Heart right ventricle (tissue), 16 donors: ENCODE results near the gene NXT1. TPM values are rescaled to one million over a fixed set of nuclear protein-coding genes. Genes with fewer than 3 reads are reported as not detected.
A peak's percentile ranks its signal among the peaks of the same experiment; 100 is the strongest.

Source experiments
- ATAC-seq, 8 donors: fragments of 200-7000 bp; cut with Tn5 transposase; one replicate each; pipeline ENCODE4 v1.9.1; 2020; ENCODE audit warnings: mild to moderate bottlenecking in 8 of 8, moderate library complexity in 8 of 8, moderate number of reproducible peaks in 1 of 8
- DNase-seq, 2 donors: peaks; one replicate each; pipeline ENCODE4 v3.0.0-alpha.2; 2020
- H3K27ac ChIP-seq, 10 donors: fragments of 200-600 bp; sonication (generic) in 2 of 10; one replicate each; pipeline versions ENCODE4 v1.5.0 to v1.8.0; 2020 to 2022; ENCODE audit warnings: mild to moderate bottlenecking in 3 of 10
- H3K27me3 ChIP-seq, 7 donors: fragments of 200-600 bp; one replicate each; pipeline ENCODE4 v1.8.0; 2021 to 2022; ENCODE audit warnings: mild to moderate bottlenecking in 2 of 7
- H3K36me3 ChIP-seq, 9 donors: fragments of 200-600 bp; sonication (generic) in 1 of 9; one replicate each; pipeline versions ENCODE4 v1.5.0 to v1.8.0; 2020 to 2022; ENCODE audit warnings: mild to moderate bottlenecking in 2 of 9
- H3K4me1 ChIP-seq, 9 donors: fragments of 200-600 bp; sonication (generic) in 1 of 9; one replicate each; pipeline versions ENCODE4 v1.5.0 to v1.8.0; 2020 to 2022; ENCODE audit warnings: mild to moderate bottlenecking in 4 of 9
- H3K4me3 ChIP-seq, 10 donors: fragments of 200-600 bp; sonication (generic) in 2 of 10; one replicate each; pipeline versions ENCODE4 v1.5.0 to v1.8.0; 2020 to 2022; ENCODE audit warnings: mild to moderate bottlenecking in 7 of 10, moderate library complexity in 2 of 10
- H3K9me3 ChIP-seq, 11 donors: fragments of 200-600 bp in 10 of 11; sonication (generic) in 2 of 11; one replicate each; pipeline versions ENCODE4 v1.5.0 to v1.8.0; 2013 to 2022; ENCODE audit warnings: mild to moderate bottlenecking in 2 of 11, control low read depth in 1 of 11, moderate library complexity in 1 of 11
- CTCF ChIP-seq, 9 donors: fragments of 200-600 bp; sonication (generic) in 2 of 9; IDR thresholded peaks; one replicate each; pipeline versions ENCODE4 v1.5.0 to v1.8.0; 2021 to 2022; ENCODE audit warnings: antibody characterized with exemption in 9 of 9, mild to moderate bottlenecking in 5 of 9, moderate library complexity in 1 of 9
- WGBS, 2 donors: extraction: QIAGEN DNeasy Blood & Tissue Kit; methylation state at CpG; one replicate each; pipeline ENCODE4 v1.1.7; 2013; ENCODE audit warnings: inconsistent platforms in 1 of 2; 5-methylcytosine and 5-hydroxymethylcytosine counted together
- intact Hi-C, 10 donors: fragments of 100-400 bp; cut with DNase I; formaldehyde crosslinking; loops; one replicate each; pipeline versions ENCODE4 v1.11.1 to v1.14.2; 2022
- polyA plus RNA-seq, 2 donors: library from polyadenylated mRNA; stranded (reverse); fragments of 200-250 nt; gene quantifications; one replicate each; pipeline ENCODE4 v1.2.3, GENCODE V29; 2013
- total RNA-seq, 10 donors: library from RNA; stranded (reverse); fragmentation: NEBNext Ultra II Directional in 3 of 10; extraction: Animal tissue kit (Norgen Biotek cat#: 25700) in 3 of 10; gene quantifications; one replicate each; pipeline versions ENCODE4 v1.2.1 to v1.2.4, GENCODE V29; 2021 to 2023
- donor health status: Arrhythmogenic right ventricular cardiomyopathy.
- donor health status: ischemic (EF 13 %, LVEDD 7.1; RV severe dilation, severe dysfunction).
- donor health status: healthy with polysubstance abuse.
- donor health status: DM: no; HTN: yes; CAD: no.
- donor health status: DM: no; HTN: no; CAD: no.
- donor health status: ischemic (EF 25% LVEDD 6.9; RV normal size, moderate dysfunction).
- donor health status: ischemic (EF 25% LVEDD 5.7; RV mildly dilated, moderate dysfunction).
- donor health status: healthy.
- donor health status: DM: yes; HTN: yes; CAD: no.
- donor health status: Ischemic cardiomyopathy.
- donor health status: ischemic (EF 35%, LVEDD 5.7; RV mildly dilated, moderate dysfunction).
- donor health status: nonischemic (EF 11% LVEDD 7.7; RV severe dilation, severe dysfunction).
- donor health status: DM: yes; HTN: yes; CAD: no.
- donor health status: PGD.
- donor health status: ischemic (EF 29% LVEDD 5.4; RV normal size, mild dysfunction).
- donor health status: nonischemic (EF 23%, LVEDD 6.1; RV moderate dilation, normal function).

The NXT1 gene
- total and polyA plus RNA-seq, 12 donors = 4.5 to 21.3 (median 6.6) TPM

GRCh38 chr20:23374441-23374840 is 23.9 kb downstream of the NXT1 start:
- 86 to 87% methylated on average over 5 of the region's 5 CpGs for WGBS, 2 donors
- Histone ChIP-seq H3K4me1 (peaks cover 0 to 18% (median 0%) of the 10 kb centered on the region in 9 donors), H3K27ac (peak overlapping the region in 1 of 10 donors; percentile 16), H3K36me3 (peaks cover 0 to 100% (median 48%) of the 10 kb centered on the region in 9 donors), H3K9me3 (no peaks in the 10 kb centered on the region), H3K4me3 (no peak overlapping the region), H3K27me3 (no peaks in the 10 kb centered on the region)
- DNase-seq (no peak), ATAC-seq (peak in 3 of 8 donors; percentile 52 to 54 (median 53))
- intact Hi-C loops = no loop called here
- TF ChIP-seq CTCF (IDR thresholded peaks at IDR 0.05) = no peak

- 91 to 92% methylated on average over 5 of the region's 5 CpGs for WGBS, 2 donors
- intact Hi-C loops = no loop called here
- no peak for ATAC-seq
- no peaks in the 10 kb centered on the region for H3K9me3 ChIP-seq
- no peak for TF ChIP-seq CTCF (IDR thresholded peaks at IDR 0.05)
- H3K4me1 ChIP-seq = peaks cover 0 to 18% (median 0%) of the 10 kb centered on the region in 9 donors
- H3K4me3 ChIP-seq = no peak overlapping the region
- no peak for DNase-seq
- no peaks in the 10 kb centered on the region for H3K27me3 ChIP-seq
- no peak overlapping the region for H3K27ac ChIP-seq
- H3K36me3 ChIP-seq = peaks cover 0 to 100% (median 34%) of the 10 kb centered on the region in 9 donors
These were observed 25.2 kb downstream of the NXT1 start for GRCh38 chr20:23375827-23376226.

GRCh38 chr20:23379772-23380171 is 29.2 kb downstream of the NXT1 start:
- DNase-seq (no peak), ATAC-seq (no peak)
- no peak overlapping the region for H3K4me3 ChIP-seq
- intact Hi-C loops = no loop called here
- H3K27ac ChIP-seq = no peak overlapping the region
- H3K4me1 ChIP-seq = peaks cover 0 to 8% (median 0%) of the 10 kb centered on the region in 9 donors
- TF ChIP-seq CTCF (IDR thresholded peaks at IDR 0.05) = no peak
- peaks cover 0 to 84% (median 22%) of the 10 kb centered on the region in 9 donors for H3K36me3 ChIP-seq
- no peaks in the 10 kb centered on the region for H3K9me3 ChIP-seq
- no peaks in the 10 kb centered on the region for H3K27me3 ChIP-seq

- TF ChIP-seq CTCF (IDR thresholded peaks at IDR 0.05) = no peak
- Histone ChIP-seq H3K27me3 (no peaks in the 10 kb centered on the region), H3K4me3 (no peak overlapping the region), H3K9me3 (no peaks in the 10 kb centered on the region), H3K36me3 (peaks cover 0 to 67% (median 7%) of the 10 kb centered on the region in 9 donors), H3K27ac (no peak overlapping the region), H3K4me1 (peaks cover 0 to 24% (median 4%) of the 10 kb centered on the region in 9 donors)
- DNase-seq (no peak), ATAC-seq (no peak)
- intact Hi-C loops = no loop called here
These were observed 31.3 kb downstream of the NXT1 start for GRCh38 chr20:23381876-23382275.
